ENCODE results near the gene FUT8.

The FUT8 gene

DNA sequence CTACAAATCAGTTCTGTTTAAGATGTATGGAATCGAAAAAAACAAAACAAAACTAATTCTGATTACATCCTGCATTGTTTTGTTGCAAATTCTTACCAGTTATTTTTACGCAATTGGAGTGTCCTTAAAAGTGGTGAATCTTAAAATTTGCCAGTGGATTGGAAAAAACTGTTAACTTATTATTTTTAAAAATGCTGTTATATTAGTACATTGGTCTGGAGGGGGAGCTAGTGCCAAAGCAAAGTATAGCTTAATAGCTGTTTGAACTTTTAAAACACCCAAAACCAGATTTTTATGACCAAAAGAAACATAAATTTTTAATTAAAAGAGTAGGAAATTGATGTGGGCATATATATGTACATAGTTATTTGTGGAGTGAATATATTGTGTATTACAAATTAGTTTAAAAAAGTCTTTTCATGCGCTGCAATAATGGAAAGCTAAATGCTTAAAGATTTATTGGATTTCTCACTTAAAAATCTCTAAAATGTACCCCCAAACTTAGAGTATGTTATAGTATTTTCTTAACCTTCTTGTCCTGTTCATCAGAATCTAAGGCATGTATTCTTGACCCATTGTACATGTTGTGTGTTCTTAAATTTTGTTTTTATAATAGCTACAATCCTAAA is 2.5 kb downstream of the FUT8 start:
- peak; percentile 69 for DNase-seq (ENCODE audit: low read depth)
- peak; percentile 57 for TF ChIP-seq CTCF (IDR thresholded peaks at IDR 0.05; ENCODE audit: low read length, missing control alignments)
- H3K4me3 ChIP-seq (replicated peaks; ENCODE audit: low read depth, low read length) = peak overlapping the region; percentile 86

- peak overlapping the region; percentile 86 for H3K4me3 ChIP-seq (replicated peaks; ENCODE audit: low read depth, low read length)
- DNase-seq (ENCODE audit: low read depth) = no peak
Measured at GRCh38 chr14:65415613-65416012, 3.1 kb downstream of the FUT8 start.

DNA sequence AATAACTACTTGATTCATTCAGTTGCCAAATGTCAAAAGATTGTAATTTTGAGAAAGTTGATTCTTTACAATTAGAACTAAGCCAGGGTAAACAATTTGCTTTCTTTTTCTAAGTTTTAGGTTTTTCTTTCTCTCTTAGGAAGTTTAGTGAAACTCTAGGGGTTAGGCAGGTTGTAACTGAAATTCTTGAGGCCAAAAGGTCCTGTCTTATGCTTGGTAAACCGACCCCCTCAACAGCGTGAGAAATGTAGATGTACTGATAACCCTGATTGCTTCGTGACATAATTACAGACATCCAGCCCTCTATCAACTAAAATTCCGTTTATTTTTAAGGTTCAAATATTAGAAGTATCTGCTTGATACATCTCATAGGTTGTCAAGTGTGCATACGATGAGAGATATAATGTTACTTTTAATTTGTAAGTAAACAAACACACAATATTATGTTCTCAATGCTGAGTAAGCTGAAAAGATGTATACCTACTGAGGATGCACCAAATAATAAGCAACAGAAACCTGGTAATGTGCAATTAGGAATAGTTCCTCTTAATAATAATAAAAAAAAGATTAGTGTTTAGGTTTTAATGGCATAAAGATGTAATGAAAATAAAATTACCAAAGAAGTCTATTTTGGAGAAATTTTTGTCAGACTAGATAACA is 7.2 kb downstream of the FUT8 start:
- DNase-seq (ENCODE audit: low read depth) = no peak
- H3K4me3 ChIP-seq (replicated peaks; ENCODE audit: low read depth, low read length) = no peak overlapping the region
- TF ChIP-seq CTCF (IDR thresholded peaks at IDR 0.05; ENCODE audit: low read length, missing control alignments) = no peak

More at GRCh38 chr14:65415613-65416012, 3.1 kb downstream of the FUT8 start:
- no peak for TF ChIP-seq CTCF (IDR thresholded peaks at IDR 0.05; ENCODE audit: low read length, missing control alignments)

- no peak for TF ChIP-seq CTCF (IDR thresholded peaks at IDR 0.05; ENCODE audit: low read length, missing control alignments)
- H3K4me3 ChIP-seq (replicated peaks; ENCODE audit: low read depth, low read length) = no peak overlapping the region
- DNase-seq (ENCODE audit: low read depth) = peak; percentile 43
Measured at GRCh38 chr14:65421201-65421981, 8.9 kb downstream of the FUT8 start.

- no peak overlapping the region for H3K4me3 ChIP-seq (replicated peaks; ENCODE audit: low read depth, low read length)
- DNase-seq (ENCODE audit: low read depth) = no peak
- no peak for TF ChIP-seq CTCF (IDR thresholded peaks at IDR 0.05; ENCODE audit: low read length, missing control alignments)
Measured at GRCh38 chr14:65422088-65422834, 9.7 kb downstream of the FUT8 start.

GRCh38 chr14:65423982-65424381 is 11.5 kb downstream of the FUT8 start:
- DNase-seq (ENCODE audit: low read depth) = no peak
- H3K4me3 ChIP-seq (replicated peaks; ENCODE audit: low read depth, low read length) = no peak overlapping the region
- no peak for TF ChIP-seq CTCF (IDR thresholded peaks at IDR 0.05; ENCODE audit: low read length, missing control alignments)
